Fibroblast of pulmonary artery (primary cell): ENCODE results near the gene CGB1.
A peak's percentile ranks its signal among the peaks of the same experiment; 100 is the strongest.
"Not testable (repeated sequence)": the region's sequence is repeated elsewhere in the genome, so short reads cannot be mapped to it uniquely, and the experiment has no call there.

Experiments
- DNase-seq: peaks from one replicate; pipeline ENCODE4 v3.0.0-alpha.2; 2010; ENCODE audit warnings: low read depth
- H3K4me3 ChIP-seq: replicated peaks from 2 replicates; pipeline ENCODE4 v1.5.1; 2011; ENCODE audit warnings: low read depth, mild to moderate bottlenecking, control low read depth, low read length, moderate library complexity
- CTCF ChIP-seq: IDR thresholded peaks from 2 replicates; pipeline ENCODE4 v1.5.1; 2011; ENCODE audit warnings: mild to moderate bottlenecking, control low read depth, low read length, inconsistent platforms; ENCODE audit errors: missing control alignments

The CGB1 gene

GRCh38 chr19:49036815-49037214 is at the start of gene CGB1:
Gene CGB1 (minus strand): TSS chr19:49036895. CDS start chr19:49036711, 184 bp downstream.
- TF ChIP-seq CTCF: peak; percentile 32
- DNase-seq, H3K4me3 ChIP-seq: not testable (repeated sequence)

GRCh38 chr19:49086296-49086695 is 49.6 kb upstream of the CGB1 start:
- no peak for DNase-seq
- H3K4me3 ChIP-seq: peak overlapping the region; percentile 98
- no peak for TF ChIP-seq CTCF

GRCh38 chr19:49085868-49086232 is 49.2 kb upstream of the CGB1 start:
- peak overlapping the region; percentile 98 for H3K4me3 ChIP-seq
- TF ChIP-seq CTCF: no peak
- no peak for DNase-seq

GRCh38 chr19:49085020-49085867 is 48.5 kb upstream of the CGB1 start, which contains the start of gene SNRNP70:
Gene SNRNP70 (plus strand): TSS chr19:49085451. CDS start chr19:49086415, 964 bp downstream.
- H3K4me3 ChIP-seq: peak within 1 kb of the TSS; percentile 98
- peak; percentile 100 for DNase-seq
- no peak for TF ChIP-seq CTCF

- H3K4me3 ChIP-seq: peak overlapping the region; percentile 98
- TF ChIP-seq CTCF: no peak
- DNase-seq: no peak
Measured at GRCh38 chr19:49084206-49085019, 47.7 kb upstream of the CGB1 start.

GRCh38 chr19:49081273-49081672 is 44.6 kb upstream of the CGB1 start:
- no peak for DNase-seq
- TF ChIP-seq CTCF: no peak
- no peak overlapping the region for H3K4me3 ChIP-seq
